LHCN-M2 (cell line): Measurements from ENCODE around the gene ARHGEF18. TPM values are rescaled to one million over a fixed set of nuclear protein-coding genes. Genes with fewer than 3 reads are reported as not detected.
"Not testable (repeated sequence)": the region's sequence is repeated elsewhere in the genome, so short reads cannot be mapped to it uniquely, and the experiment has no call there.

Experiments used
- DNase-seq: peaks from one replicate; pipeline ENCODE4 v3.0.0-alpha.2; 2012; ENCODE audit warnings: low read depth
- total RNA-seq: library from RNA; depleted of rRNA; stranded (reverse); fragments of >200 nt; gene quantifications from 2 replicates; pipeline ENCODE4 v1.2.3, GENCODE V29; 2014

Gene ARHGEF18
- total RNA-seq, 1 experiment from 2014 or later: 54.0 TPM

DNA sequence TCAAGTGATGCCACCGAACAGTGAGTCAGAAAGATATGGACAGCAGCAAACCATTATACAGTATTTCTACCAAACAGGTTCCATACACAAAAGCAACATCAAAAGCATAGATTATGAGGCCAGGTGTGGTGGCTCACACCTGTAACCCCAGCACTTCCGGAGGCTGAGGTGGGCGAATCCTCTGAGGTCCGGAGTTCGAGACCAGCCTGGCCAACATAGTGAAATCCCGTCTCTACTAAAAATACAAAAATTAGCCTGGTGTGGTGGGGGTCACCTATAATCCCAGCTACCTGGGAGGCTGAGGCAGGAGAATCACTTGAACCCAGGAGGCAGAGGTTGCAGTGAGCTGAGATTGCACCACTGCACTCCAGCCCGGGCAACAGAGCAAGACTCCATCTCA, 1.7 kb upstream of the ARHGEF18 start:
- DNase-seq: not testable (repeated sequence)

DNA sequence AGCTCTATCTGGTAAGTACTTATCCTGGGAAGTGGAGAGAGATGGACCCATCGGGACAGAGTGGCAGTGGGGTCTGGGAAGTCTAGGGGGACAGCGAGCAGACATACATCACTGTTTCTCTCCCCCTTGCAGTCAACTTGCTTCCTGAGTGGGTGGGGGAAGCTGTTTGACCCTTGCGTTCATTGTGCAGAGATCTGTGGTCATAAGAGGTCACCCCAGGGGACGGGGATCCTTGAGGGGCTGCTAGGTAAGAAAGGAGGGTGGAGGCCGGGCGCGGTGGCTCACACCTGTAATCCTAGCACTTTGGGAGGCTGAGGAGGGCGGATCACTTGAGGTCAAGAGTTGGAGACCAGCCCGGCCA, 474 bp downstream of the ARHGEF18 start:
- DNase-seq: no peak

DNA sequence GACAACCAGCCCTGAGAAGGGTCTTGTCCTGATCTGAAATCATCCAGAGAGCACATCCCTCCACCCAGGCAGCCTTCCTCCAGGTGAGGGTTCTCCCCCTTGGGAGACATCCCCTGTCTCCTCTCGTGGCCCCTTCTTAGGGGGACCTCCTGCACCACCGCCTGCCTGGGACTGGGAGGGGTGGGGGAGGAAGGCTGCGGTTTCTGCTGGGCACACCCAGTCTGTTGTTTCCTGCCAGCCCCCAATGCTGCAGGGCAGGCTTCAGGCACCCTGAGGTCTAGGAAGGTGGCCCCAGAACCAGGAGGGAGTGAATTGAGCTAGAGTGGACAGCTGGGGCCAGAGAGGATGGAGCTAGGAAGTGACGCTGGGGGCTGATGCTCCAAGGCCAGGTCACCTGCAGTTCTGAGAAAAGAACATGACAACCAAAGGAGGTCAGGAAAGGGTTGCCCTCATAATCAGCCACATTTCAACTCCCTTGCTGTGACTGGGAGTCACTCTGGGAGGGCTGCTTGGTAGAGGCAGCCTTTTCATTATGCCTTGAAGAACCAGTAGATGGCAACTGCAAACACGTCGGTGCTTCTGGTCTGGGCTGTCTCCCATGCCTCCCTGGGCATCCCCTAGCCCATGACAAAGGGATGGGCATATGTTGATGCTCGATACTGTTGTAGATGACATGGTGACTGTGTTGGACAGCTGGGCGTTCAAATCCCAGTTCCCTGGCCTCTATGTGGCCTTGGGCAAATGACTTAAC, 1.4 kb downstream of the ARHGEF18 start:
- DNase-seq: no peak

DNA sequence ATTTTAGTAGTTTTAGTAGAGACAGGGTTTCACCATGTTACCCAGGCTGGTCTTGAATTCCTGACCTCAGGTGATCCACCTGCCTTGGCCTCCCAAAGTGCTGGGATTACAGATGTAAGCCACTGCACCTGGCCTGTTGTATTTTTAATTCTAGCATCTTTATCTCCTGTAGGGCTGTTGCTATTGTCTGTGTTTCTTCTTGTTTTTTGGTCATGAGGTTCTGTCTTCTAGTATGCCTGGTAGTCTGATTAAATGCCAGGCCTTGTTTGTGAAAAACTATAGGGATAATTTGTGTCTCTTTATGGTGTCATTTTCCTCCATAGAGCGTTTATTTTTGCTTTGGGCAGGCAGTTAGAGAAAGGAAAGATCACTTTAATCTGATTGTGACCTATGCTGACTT, 3.1 kb downstream of the ARHGEF18 start:
- DNase-seq: no peak

DNA sequence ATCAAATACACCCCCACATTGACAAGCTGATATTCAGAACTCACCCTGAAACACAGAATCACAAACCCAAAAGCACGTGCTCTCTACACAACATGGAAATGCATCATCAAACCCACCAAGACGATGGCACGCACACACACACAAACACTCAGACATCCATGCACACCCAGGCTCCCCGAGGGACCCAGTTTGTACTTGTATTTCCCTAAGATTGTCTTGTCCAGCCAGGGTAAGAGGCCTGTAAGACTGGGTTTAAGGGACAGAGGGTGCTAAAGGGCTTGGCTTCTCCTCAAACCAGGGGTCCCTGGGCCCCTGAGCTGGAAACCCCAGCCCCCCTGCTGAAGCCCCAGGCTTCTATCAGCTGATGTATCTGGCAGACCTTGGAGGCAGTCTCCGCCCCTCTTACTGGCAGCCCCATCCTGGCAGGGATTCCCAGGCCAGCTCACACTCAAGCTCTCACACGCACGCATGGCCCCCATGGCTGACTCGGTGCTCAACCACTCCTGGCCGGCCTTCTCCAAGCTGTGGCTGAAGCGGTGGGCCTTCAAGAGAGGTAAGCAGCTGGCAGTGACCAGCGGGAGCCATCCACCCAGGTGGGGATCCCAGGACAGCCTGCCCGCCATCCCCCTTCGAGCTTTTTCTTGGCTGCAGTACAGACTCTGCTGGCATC, 6.5 kb downstream of the ARHGEF18 start:
- DNase-seq: no peak

DNA sequence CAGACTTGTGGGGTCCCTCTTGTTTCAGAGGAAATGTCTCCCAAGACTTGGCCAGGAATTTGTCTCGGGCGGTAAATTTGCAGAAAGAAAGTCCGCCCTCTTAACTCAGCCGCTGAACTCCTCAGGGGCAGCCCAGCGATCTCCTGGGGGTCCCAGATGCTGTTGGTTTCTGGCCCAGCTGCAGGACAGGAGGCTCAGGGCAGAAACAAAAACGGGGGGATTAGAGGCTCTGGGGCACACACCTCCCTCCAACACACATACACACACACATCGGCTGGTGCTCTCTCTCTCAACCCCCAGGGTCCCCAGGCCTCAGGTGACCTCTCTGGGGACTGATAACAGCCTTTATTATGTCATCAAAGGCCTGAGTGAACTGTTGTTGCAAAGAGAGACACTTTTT, 7.1 kb downstream of the ARHGEF18 start:
- DNase-seq: no peak

DNA sequence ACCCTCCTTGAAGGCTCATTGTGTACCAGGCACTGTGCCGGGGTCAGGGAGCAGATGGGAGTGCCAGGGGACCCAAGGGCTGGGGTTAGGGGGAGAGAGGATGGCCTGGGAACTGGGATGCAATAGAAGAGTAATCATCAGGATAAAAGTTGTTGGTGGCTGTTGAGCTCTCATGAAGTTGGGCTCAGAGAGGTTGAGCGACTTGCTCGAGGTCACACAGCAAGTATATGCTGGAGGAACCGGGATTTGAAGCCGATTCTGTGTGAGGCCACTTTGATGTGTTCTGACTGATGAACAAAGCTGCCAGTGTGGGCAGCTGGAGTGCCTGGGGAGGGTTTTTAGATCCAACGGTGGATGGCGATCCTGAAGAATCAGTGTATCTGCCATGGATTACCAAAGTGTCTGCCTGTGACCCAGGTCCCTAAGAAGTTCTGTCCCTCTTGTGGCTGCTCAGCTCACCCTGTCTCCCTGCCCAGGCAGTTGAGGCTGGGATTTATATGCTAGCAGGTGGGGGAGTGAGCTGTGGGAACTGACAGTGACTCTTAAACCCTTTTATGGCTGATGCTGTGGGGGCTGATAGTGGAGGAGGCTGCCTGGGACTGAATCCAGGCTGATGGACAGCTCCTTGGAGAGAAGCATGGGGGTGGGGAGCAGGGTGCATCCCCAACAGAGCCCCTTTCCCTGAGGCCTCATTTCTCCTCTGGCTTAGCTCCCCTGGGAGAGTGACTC, 8.3 kb downstream of the ARHGEF18 start:
- no peak for DNase-seq

DNA sequence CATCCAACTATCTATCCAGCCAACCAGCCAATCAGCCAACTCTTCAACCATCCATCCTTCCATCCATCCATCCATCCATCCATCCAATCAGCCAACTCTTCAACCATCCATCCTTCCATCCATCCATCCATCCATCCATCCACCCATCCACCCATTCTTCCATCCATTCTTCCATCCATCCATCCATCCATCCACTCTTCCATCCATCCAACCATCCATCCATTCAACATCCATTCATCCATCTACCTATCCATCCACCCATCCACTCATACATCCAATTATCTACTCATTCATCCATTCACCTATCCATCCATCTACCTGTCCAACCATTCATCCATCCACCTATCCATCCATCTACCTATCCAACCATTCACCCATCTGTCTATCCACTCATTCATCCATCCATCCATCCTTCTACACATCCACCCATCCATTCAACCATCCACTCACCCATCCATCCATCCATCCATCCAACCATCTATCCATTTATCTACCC, 9.4 kb downstream of the ARHGEF18 start:
- no peak for DNase-seq

DNA sequence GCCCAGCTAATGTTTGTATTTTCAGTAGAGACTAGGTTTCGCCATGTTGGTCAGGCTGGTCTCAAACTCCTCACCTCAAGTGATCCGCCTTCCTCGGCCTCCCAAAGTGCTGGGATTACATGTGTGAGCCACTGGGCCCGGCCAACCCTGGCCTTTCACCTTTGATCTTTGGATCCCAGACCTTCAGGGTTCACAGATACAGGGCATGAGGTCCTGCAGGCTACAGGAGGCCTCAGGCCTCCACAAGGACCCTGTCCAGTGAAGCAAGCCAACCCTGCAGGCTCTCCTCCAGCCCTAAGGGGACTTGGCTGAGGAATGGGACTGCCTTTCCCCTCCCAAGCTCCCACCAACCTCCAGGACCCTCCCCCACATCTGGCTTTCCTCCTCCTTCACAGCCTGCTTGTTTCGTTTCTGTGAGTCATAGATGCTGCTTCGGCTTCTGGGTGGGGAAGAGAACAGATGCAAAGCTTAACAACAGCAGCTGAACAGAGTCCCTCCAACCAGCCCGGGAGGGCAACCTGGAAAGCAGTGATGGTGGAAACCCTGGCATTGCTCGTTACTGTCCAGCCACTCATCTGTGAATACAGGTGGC, 11.8 kb downstream of the ARHGEF18 start:
- DNase-seq: peak; percentile 65

DNA sequence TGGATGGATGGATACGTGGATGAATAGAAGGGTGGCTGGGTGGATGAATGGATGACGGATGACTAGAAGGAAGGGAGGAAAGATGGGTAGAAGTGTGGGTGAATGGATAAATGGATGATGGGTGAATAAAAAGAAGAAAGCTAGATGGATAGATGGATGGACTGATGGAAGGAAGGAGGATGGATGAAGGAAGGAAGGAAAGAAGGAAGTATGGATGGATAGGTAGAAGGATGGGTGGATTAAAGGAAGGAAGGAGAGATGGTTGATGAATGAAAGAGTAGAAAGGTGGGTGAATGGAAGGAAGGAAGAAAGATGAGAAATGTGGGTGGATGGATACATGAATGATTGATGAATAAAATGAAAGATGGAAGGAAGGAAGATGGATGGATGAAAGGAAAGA, 14.5 kb downstream of the ARHGEF18 start:
- DNase-seq: no peak

DNA sequence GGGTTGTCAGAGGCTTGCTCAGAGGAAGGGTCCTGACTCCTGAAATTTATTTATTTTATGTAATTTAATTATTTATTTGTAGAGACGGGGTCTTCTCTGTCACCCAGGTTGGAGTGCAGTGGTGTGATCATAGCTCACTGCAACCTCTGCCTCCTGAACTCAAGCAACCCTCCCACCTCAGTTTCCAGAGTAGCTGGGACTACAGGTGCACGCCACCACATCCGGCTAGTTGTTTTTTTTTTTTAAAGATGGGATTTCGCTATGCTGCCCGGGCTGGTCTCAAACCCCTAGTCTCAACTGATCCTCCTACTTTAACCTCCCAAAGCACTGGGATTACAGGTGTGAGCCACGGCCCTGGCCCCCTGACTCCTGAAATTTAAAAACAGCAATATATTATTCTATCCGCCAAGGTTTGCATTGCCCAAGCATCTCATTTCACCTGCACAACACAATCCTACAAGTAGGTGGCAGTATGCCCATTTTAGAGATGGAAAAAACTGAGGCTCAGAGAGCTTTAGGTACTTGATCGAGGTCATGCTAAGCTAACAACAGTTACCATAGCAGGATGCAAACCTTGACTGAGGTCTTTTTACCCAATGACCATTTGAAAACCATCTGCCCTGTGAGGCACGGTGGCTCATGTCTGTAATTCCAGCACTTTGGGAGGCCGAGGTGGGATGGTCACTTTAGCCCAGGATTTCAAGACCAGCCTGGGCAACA, 18.1 kb downstream of the ARHGEF18 start:
- DNase-seq: peak; percentile 56

DNA sequence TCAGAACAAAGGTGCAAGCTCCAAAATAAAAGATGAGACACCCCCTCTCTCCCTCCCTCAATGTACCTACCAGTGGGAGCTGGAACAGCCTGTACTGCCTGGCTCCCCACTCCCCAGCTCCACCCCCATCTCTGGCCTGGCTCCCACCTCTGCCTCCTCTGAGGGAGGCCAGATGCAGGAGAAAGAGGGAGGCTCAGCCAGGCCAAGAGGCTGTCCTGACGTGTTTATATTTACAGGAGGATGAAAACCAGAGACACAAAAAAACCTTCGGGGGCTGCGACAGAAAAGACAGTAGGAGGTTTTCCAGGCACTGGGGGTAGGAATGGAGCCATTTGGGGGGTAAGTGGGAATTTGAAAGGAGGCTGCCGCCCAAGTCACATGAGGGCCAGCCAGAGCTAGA, 19.7 kb downstream of the ARHGEF18 start:
- DNase-seq: no peak

DNA sequence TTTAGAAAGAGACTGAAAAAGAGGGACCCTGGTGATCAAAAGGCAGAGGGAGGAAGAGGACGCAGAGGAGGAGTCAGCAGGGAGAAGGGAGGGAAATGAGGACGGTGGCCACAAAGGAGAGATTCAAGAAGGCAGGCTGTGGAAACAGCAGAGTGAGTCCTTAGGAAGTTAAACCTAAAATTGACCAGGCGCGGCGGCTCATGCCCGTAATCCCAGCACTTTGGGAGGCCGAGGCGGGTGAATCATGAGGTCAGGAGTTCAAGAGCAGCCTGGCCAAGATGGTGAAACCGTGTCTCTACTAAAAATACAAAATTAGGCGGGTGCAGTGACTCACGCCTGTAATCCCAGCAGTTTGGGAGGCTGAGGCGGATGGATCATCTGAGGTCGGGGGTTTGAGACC, 20.1 kb downstream of the ARHGEF18 start:
- peak; percentile 68 for DNase-seq

DNA sequence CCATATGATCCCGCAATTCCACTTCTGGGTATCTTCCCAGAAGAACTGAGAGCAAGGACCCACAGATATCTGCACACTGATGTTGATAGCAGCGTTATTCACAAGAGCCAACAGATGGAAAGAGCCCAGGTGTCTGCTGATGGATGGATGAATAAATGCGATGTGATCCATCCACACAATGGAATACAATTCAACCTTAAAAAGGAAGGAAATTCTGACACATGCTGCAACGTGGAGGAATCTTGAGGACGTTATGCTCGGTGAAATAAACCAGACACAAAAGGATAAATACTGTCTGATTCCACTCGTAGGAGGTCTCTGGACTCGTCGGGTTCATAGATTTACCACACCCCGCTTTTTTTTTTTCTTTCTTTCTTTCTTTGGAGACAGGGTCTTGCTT, 21.8 kb downstream of the ARHGEF18 start:
- DNase-seq: no peak

DNA sequence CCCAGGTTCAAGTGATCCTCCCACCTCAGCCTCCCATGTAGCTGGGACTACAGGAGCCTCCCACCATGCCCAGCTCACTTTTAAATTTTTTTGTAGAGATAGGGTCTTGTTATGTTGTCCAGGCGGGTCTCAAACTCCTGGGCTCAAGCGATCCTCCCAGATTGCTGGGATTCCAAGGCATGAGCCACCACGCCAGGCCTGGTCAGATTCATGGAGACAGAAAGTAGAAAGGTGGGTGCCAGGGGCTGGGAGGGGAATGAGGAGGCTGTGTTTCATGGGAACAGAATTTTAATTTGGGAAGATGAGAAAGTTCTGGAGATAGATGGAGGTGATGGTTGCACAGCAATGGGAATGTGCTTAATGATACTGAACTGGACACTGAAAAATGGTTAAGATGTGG, 22.3 kb downstream of the ARHGEF18 start:
- no peak for DNase-seq

DNA sequence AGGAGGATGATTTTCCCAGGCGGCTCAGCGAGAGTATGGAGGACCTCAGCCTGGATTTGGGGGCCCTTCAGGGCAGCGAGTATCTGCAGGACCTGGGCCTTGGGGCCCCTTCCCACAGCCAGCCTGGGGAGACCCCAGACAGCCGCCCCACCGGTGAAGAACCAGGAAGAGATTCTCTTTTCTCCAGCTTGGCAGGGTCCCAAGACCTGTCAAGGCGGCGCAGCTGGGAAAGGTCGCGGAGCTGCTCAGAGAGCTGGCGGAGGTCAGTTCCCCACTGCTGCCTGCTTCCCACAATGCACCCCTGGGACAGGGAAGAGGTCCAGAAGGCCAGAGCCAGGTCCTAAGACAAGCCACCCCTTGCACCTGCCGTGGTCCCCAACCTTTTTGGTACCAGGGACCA, 24.1 kb downstream of the ARHGEF18 start:
- DNase-seq: no peak

DNA sequence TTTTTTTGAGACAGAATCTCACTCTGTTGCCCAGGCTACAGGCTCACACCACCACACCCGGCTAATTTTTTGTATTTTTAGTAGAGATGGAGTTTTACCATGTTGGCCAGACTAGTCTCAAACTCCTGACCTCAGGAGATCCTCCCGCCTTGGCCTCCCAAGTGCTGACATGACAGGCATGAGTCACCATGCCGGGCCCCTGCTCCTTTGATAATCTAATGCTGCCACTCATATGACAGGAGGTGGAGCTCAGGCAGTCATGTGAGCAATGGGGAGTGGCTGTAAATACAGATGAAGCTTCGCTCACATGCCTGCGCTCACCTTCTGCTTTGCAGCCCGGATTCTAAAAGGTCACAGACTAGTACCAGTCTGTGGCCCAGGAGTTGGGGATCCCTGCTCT, 25.1 kb downstream of the ARHGEF18 start:
- DNase-seq: no peak

DNA sequence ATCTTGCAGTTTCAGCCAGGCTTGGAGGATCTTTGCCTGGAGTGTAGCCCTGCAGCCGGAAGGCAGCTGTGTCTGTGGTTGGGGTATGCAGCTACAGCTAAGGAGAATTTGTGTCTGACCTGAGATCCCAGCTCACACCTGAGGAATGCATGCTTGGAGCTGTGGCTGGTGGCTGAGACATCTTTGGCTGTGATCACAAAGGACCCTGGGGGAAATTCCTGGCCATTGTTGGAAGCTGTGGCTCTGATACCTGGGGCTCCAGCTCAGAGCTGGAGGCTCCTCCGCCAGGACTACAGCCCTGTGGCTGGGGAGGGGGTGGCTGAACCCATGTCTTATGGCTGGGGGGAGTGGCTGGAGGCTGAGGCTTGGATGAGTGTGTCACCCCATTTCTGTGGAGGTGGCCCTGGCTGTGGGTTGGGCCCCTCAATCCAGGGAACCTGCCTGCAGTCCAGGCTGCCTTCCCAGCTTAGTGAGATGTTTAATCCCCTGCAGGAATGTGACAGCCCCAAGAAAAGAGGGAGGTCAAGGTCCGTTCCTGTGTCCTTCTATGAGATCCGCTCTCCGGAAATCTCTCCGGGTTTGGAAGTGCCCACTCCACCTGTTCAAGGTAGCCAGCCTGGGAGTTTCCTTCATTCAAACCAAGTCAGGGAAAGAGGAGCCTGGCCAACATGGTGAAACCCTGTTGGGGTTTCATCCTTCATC, 27.6 kb downstream of the ARHGEF18 start:
- DNase-seq: no peak

DNA sequence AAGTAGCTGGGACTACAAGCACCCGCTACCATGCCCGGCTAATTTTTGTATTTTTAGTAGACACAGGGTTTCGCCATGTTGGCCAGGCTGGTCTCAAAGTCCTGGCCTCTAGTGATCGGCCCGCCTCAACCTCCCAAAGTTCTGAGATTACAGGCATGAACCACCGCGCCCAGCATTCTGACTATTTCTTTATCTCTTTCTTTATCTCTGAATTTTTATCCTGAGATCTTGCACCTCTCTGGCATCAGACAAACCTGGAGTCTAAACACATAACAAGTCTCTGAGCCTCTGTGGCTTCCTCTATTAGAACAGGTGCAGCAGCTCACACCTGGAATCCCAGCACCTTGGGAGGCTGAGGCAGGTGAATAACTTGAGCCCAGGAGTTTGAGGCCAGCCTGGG, 28.5 kb downstream of the ARHGEF18 start:
- no peak for DNase-seq

DNA sequence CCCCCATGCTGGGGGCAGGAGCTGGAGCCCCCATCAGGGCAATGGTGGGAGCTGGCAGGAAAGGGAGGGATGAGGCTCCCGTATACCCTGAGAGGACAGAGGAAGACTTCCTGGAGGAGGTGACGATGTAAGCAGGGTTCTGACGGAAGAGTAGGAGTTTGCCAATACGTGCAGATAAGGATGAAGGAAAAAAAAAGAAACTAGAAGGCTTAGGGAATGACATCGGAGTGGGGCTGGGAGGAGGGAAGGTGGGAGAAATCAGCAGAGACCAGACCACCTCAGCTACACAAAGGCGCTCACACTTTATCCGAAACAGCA, 32.3 kb downstream of the ARHGEF18 start:
- no peak for DNase-seq

DNA sequence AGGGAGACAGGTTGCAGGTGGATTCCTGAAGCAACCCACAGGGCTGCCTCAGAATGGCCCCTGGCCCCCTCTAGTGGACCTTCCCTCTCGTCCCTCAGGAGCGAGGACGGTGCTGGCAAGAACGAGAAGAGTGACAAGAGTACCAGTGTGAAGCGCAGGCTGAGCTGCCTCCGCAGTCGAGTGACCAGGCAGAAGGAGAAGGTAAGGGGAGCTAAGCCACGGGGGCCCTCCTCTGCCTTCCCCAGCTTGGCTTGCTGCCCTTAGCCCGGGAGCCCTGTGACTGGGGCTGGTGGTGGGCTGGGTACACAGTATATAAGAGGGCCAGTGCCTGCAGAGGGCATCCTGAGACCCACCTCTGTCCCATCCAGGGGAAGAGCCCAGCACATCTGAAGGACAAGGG, 34.0 kb downstream of the ARHGEF18 start:
- DNase-seq: no peak
